Left lung (tissue), 10 donors: ENCODE data around the gene EGLN3. TPM values are rescaled to one million over a fixed set of nuclear protein-coding genes. Genes with fewer than 3 reads are reported as not detected.

Experiments
- ATAC-seq: fragments of 200-7000 bp; cut with Tn5 transposase; one replicate; pipeline ENCODE4 v1.9.1; 2020; ENCODE audit warnings: moderate library complexity
- DNase-seq, 4 donors: peaks; one replicate each; pipeline ENCODE4 v3.0.0-alpha.2; 2013 to 2020
- H3K27ac ChIP-seq, 2 donors: fragments of 200-600 bp; sonication (generic) in 1 of 2; one replicate each; pipeline versions ENCODE4 v1.5.0 to v1.8.0; 2020 to 2021
- H3K27me3 ChIP-seq, 2 donors: fragments of 200-600 bp; sonication (generic) in 1 of 2; one replicate each; pipeline versions ENCODE4 v1.5.0 to v1.8.0; 2020 to 2021
- H3K36me3 ChIP-seq, 2 donors: fragments of 200-600 bp; sonication (generic) in 1 of 2; one replicate each; pipeline versions ENCODE4 v1.5.0 to v1.8.0; 2020 to 2021
- H3K4me1 ChIP-seq, 2 donors: fragments of 200-600 bp; one replicate each; pipeline ENCODE4 v1.8.0; 2021
- H3K4me3 ChIP-seq, 2 donors: fragments of 200-600 bp; sonication (generic) in 1 of 2; one replicate each; pipeline versions ENCODE4 v1.5.0 to v1.8.0; 2020 to 2021; ENCODE audit warnings: mild to moderate bottlenecking in 1 of 2
- H3K9me3 ChIP-seq, 2 donors: fragments of 200-600 bp; sonication (generic) in 1 of 2; one replicate each; pipeline versions ENCODE4 v1.5.0 to v1.8.0; 2020 to 2021
- intact Hi-C, 2 donors: fragments of 100-400 bp; cut with DNase I; formaldehyde crosslinking; loops; one replicate each; pipeline versions ENCODE4 v1.11.2 to v1.14.2; 2022
- polyA plus RNA-seq, 6 donors: library from polyadenylated mRNA; unstranded; fragments of 120-200 nt; gene quantifications; one replicate each; pipeline ENCODE4 v1.2.1, GENCODE V29; 2013; ENCODE audit not compliant: insufficient read length in 6 of 6
- total RNA-seq, 2 donors: library from RNA; stranded (reverse); fragmentation: NEBNext Ultra II Directional; extraction: Animal tissue kit (Norgen Biotek cat#: 25700); gene quantifications; one replicate each; pipeline ENCODE4 v1.2.1, GENCODE V29; 2021
- TF ChIP-seq, protein P1 (sequence below), 2 donors: fragments of 200-600 bp; sonication (generic) in 1 of 2; IDR thresholded peaks; one replicate each; pipeline versions ENCODE4 v1.5.0 to v1.8.0; 2021; ENCODE audit warnings: antibody characterized with exemption in 2 of 2
- donor health status: DM: no; HTN: yes; CAD: no.
- donor health status: DM: no; HTN: no; CAD: no.

The EGLN3 gene
- total and polyA plus RNA-seq, 8 donors = 1.3 to 99.4 (median 33.9) TPM

GRCh38 chr14:33901426-33902155, 49.3 kb downstream of the EGLN3 start:
- Histone ChIP-seq H3K4me1 (no peaks in the 10 kb centered on the region), H3K36me3 (no peaks in the 10 kb centered on the region), H3K4me3 (no peak overlapping the region), H3K9me3 (no peaks in the 10 kb centered on the region), H3K27ac (no peak overlapping the region), H3K27me3 (no peaks in the 10 kb centered on the region)
- DNase-seq = no peak
- TF ChIP-seq, protein P1, sequence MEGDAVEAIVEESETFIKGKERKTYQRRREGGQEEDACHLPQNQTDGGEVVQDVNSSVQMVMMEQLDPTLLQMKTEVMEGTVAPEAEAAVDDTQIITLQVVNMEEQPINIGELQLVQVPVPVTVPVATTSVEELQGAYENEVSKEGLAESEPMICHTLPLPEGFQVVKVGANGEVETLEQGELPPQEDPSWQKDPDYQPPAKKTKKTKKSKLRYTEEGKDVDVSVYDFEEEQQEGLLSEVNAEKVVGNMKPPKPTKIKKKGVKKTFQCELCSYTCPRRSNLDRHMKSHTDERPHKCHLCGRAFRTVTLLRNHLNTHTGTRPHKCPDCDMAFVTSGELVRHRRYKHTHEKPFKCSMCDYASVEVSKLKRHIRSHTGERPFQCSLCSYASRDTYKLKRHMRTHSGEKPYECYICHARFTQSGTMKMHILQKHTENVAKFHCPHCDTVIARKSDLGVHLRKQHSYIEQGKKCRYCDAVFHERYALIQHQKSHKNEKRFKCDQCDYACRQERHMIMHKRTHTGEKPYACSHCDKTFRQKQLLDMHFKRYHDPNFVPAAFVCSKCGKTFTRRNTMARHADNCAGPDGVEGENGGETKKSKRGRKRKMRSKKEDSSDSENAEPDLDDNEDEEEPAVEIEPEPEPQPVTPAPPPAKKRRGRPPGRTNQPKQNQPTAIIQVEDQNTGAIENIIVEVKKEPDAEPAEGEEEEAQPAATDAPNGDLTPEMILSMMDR (IDR thresholded peaks at IDR 0.05) = no peak
- no peak for ATAC-seq
- intact Hi-C loops = no loop called here

- Histone ChIP-seq H3K36me3 (no peaks in the 10 kb centered on the region), H3K4me1 (no peaks in the 10 kb centered on the region), H3K9me3 (no peaks in the 10 kb centered on the region), H3K4me3 (no peak overlapping the region), H3K27ac (no peak overlapping the region), H3K27me3 (no peaks in the 10 kb centered on the region)
- TF ChIP-seq, protein P1 (IDR thresholded peaks at IDR 0.05) = no peak
- ATAC-seq (no peak), DNase-seq (no peak)
- intact Hi-C loops = no loop called here
Observed at GRCh38 chr14:33900706-33901105, 50.2 kb downstream of the EGLN3 start.

- Histone ChIP-seq H3K9me3 (peaks cover 0 to 3% of the 10 kb centered on the region in 2 donors), H3K36me3 (no peaks in the 10 kb centered on the region), H3K4me3 (no peak overlapping the region), H3K27me3 (no peaks in the 10 kb centered on the region), H3K4me1 (no peaks in the 10 kb centered on the region), H3K27ac (no peak overlapping the region)
- TF ChIP-seq, protein P1 (IDR thresholded peaks at IDR 0.05) = no peak
- ATAC-seq (no peak), DNase-seq (no peak)
- intact Hi-C loops = no loop called here
Observed at GRCh38 chr14:33899723-33900341, 51.0 kb downstream of the EGLN3 start.

GRCh38 chr14:33897878-33898535, 52.9 kb downstream of the EGLN3 start:
- ATAC-seq = no peak
- H3K9me3 ChIP-seq = peaks cover 0 to 10% of the 10 kb centered on the region in 2 donors
- H3K4me1 ChIP-seq = no peaks in the 10 kb centered on the region
- H3K27ac ChIP-seq = no peak overlapping the region
- TF ChIP-seq, protein P1 (IDR thresholded peaks at IDR 0.05) = no peak
- DNase-seq = no peak
- intact Hi-C loops = no loop called here
- no peak overlapping the region for H3K4me3 ChIP-seq
- H3K27me3 ChIP-seq = no peaks in the 10 kb centered on the region
- no peaks in the 10 kb centered on the region for H3K36me3 ChIP-seq

DNA sequence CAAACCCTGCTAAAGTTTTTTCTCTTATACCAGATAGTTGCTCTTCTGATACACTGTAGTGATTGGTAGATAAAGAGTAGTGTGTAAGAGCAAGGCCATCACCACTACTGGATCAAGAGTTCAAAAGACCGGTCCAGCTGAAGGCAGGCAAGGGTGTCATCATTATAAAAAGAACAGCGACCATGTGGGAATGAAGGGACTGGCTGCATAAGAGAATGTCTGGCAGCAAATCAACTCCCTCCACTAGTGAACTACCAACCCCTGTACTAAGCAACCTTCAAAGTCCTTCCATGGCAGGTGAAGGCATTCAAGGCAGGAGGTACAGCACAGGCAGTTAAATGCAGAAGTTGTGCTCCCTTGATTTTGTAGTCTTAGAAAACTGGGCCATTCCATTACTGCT, 53.5 kb downstream of the EGLN3 start:
- ATAC-seq = no peak
- no peaks in the 10 kb centered on the region for H3K4me1 ChIP-seq
- no peaks in the 10 kb centered on the region for H3K27me3 ChIP-seq
- H3K36me3 ChIP-seq = no peaks in the 10 kb centered on the region
- H3K9me3 ChIP-seq = peaks cover 0 to 11% of the 10 kb centered on the region in 2 donors
- H3K4me3 ChIP-seq = no peak overlapping the region
- TF ChIP-seq, protein P1 (IDR thresholded peaks at IDR 0.05) = no peak
- no peak overlapping the region for H3K27ac ChIP-seq
- DNase-seq = no peak
- intact Hi-C loops = no loop called here
